ENCODE data around the gene ADAM12. TPM values are rescaled to one million over a fixed set of nuclear protein-coding genes. Genes with fewer than 3 reads are reported as not detected.

The ADAM12 gene
- total RNA-seq, 1 donor from 2014 or later = 0.98 TPM

DNA sequence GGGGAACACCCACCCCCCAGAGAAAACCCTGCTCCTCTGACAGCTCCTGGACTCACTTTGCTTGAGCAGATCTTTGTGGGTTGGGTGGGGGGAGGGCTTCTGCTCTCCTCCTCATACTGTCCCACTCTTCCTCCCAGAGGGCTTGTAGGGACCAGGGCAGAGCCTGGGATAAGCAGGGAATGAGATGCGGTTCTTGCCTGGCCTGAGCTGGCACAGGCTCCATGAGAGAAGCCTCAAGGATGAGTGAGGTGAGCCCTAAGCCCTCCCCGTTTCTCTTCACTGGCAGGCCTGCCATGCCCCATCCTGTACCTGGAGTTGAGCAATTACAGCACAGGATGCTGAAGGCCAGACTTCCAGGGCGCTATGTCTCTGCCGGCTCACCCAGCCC lies 134.7 kb downstream of the ADAM12 start:
- DNase-seq (no peak), ATAC-seq (no peak)
- TF ChIP-seq, protein P1, sequence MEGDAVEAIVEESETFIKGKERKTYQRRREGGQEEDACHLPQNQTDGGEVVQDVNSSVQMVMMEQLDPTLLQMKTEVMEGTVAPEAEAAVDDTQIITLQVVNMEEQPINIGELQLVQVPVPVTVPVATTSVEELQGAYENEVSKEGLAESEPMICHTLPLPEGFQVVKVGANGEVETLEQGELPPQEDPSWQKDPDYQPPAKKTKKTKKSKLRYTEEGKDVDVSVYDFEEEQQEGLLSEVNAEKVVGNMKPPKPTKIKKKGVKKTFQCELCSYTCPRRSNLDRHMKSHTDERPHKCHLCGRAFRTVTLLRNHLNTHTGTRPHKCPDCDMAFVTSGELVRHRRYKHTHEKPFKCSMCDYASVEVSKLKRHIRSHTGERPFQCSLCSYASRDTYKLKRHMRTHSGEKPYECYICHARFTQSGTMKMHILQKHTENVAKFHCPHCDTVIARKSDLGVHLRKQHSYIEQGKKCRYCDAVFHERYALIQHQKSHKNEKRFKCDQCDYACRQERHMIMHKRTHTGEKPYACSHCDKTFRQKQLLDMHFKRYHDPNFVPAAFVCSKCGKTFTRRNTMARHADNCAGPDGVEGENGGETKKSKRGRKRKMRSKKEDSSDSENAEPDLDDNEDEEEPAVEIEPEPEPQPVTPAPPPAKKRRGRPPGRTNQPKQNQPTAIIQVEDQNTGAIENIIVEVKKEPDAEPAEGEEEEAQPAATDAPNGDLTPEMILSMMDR (IDR thresholded peaks at IDR 0.05) = no peak
- Histone ChIP-seq H3K27me3 (no peaks in the 10 kb centered on the region), H3K4me3 (no peak overlapping the region), H3K27ac (no peak overlapping the region), H3K4me1 (no peaks in the 10 kb centered on the region), H3K9me3 (no peaks in the 10 kb centered on the region), H3K36me3 (no peaks in the 10 kb centered on the region)
- intact Hi-C loops (cut with DNase I) = no loop called here

DNA sequence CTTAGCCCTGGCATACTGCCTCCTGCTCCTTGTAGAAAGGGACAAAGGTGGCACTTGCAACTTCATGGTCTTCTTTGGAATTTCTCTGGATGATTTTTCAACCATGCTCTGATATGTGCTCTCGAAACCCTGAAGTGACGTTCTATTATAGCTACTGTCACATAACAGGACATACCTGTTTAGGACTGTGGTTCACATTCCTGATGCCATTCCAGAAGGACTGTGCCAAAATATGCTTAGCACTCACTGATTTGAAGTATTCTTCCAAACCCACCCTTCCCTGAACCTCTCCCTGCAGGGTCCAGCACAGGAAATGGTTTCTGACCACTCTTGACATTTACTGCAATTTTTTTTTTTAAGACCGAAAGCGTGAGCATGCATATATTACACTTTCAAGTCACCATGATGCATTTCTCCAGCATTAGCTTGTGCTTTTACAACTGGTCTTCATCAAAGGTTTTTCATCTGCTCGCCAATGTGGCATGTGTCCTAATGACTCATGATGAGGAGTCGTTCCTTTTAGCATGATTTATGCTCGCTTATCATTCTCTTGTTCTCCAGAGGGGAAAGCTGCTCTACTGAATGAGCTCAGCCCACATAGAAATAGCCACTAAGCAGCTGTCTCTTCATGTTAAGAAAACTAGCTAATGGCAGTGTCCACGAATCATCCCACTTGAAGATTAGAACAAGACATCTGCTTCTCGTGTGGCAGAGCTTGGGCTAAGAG lies 135.2 kb downstream of the ADAM12 start:
- no peaks in the 10 kb centered on the region for H3K27me3 ChIP-seq
- H3K4me1 ChIP-seq = no peaks in the 10 kb centered on the region
- TF ChIP-seq, protein P1 (IDR thresholded peaks at IDR 0.05) = no peak
- no peak for DNase-seq
- no peaks in the 10 kb centered on the region for H3K9me3 ChIP-seq
- no peak overlapping the region for H3K27ac ChIP-seq
- ATAC-seq = no peak
- no peak overlapping the region for H3K4me3 ChIP-seq
- H3K36me3 ChIP-seq = no peaks in the 10 kb centered on the region
- intact Hi-C loops (cut with DNase I) = no loop called here

DNA sequence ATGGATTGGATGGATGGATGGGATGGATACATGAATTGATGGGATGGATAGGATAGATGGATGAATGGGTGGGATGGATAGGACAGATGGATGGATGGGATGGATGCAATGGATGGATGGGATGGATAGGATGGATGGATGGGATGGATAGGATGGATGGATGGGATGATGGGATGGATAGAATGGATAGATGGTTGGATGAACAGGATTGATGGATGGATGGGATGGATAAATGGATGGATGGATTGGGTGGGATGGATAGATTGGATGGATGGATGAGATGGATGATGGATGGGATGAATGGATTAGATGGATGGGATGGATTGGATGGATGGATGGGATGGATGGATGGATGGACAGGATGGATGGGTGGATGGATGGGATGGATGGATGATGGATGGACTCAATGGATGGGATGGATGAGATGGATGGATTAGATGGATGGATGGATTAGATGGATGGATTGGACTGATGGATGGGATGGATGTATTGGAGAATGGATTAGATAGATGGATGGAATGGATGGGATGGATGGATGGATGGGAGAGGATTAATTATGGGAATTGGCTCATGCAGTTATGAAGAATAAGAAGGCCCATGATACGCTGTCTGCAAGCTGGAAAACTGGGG lies 136.4 kb downstream of the ADAM12 start:
- TF ChIP-seq, protein P1 (IDR thresholded peaks at IDR 0.05) = no peak
- no peak for DNase-seq
- Histone ChIP-seq H3K4me1 (no peaks in the 10 kb centered on the region), H3K4me3 (no peak overlapping the region), H3K9me3 (no peaks in the 10 kb centered on the region), H3K27me3 (no peaks in the 10 kb centered on the region), H3K27ac (no peak overlapping the region), H3K36me3 (no peaks in the 10 kb centered on the region)
- no peak for ATAC-seq
- intact Hi-C loops (cut with DNase I) = no loop called here

DNA sequence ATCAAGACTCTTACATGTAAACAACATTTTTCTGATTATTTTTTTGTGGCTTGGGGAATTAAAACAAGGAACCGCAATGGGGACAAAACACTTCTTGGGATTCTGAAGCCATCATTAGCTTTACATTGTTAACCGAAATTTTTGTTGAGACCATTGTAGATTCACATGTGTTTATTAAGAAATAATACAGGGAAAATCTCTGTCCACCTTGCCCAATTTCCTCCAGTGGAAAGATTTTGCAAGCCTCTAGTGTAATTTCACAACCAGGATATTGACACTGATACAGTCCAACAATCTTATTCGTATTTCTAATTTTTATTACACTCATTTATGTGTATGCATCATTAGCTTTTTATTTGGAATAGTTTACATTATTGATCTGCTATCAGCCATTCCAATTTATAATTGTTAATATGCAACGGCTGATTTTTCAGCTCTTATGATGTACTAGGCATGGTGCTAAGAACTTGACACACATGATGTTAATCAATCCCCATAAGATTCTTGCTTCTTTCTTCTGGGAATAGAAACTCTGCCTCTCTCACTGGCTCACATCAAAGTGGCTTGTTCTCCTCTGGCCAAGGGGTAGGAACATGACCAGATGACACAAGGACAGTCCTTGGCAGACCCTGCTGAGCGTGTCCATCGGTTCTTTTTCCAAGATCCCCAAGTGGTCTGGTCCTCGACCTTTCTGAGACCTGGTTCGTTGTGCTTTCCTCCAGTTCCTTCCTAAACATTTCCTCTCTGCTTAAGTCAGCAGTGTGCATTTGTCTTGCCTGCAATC lies 137.6 kb downstream of the ADAM12 start:
- Histone ChIP-seq H3K27me3 (no peaks in the 10 kb centered on the region), H3K9me3 (no peaks in the 10 kb centered on the region), H3K36me3 (no peaks in the 10 kb centered on the region), H3K4me3 (no peak overlapping the region), H3K4me1 (no peaks in the 10 kb centered on the region), H3K27ac (no peak overlapping the region)
- DNase-seq (no peak), ATAC-seq (no peak)
- TF ChIP-seq, protein P1 (IDR thresholded peaks at IDR 0.05) = no peak
- intact Hi-C loops (cut with DNase I) = no loop called here

DNA sequence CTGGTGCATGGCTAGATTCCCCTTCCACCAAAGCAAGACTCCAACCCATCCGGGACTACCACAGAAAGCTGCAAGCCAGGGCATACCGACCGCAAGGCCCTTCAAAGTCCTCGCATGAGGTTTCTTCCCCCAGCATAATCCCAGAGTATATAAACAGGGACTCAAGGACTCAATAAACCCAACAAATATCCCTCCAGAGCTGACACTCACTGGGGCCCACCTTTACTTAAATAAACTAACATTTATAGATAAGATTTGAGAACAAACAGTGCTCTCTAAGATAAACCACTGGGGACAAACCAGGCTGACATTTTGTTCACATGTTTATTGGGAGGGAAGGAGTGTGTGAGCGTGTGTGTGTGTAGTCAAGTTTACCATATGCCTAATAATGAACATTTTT lies 138.2 kb downstream of the ADAM12 start:
- no peak for DNase-seq
- H3K9me3 ChIP-seq = no peaks in the 10 kb centered on the region
- H3K4me3 ChIP-seq = no peak overlapping the region
- no peak for ATAC-seq
- no peak overlapping the region for H3K27ac ChIP-seq
- no peaks in the 10 kb centered on the region for H3K36me3 ChIP-seq
- H3K27me3 ChIP-seq = no peaks in the 10 kb centered on the region
- intact Hi-C loops (cut with DNase I) = no loop called here
- H3K4me1 ChIP-seq = no peaks in the 10 kb centered on the region
- TF ChIP-seq, protein P1 (IDR thresholded peaks at IDR 0.05) = no peak

Measured in upper lobe of right lung (tissue), 1 donor.